Measurements from ENCODE around the gene PTPN18.

GRCh38 chr2:130316596-130316995 is 39.3 kb upstream of the PTPN18 start:
- TF ChIP-seq CTCF (IDR thresholded peaks at IDR 0.05; ENCODE audit: extremely low read depth in 1 of 2, insufficient read depth in 1 of 2, low read depth in 1 of 2, low read length in 2 of 2) (no peak), POLR2A (IDR thresholded peaks at IDR 0.05; ENCODE audit: low read depth, low read length) (no peak), POLR2AphosphoS5 (IDR thresholded peaks at IDR 0.05; ENCODE audit: insufficient read depth, low read depth, low read length) (no peak), JUN (IDR thresholded peaks at IDR 0.05; ENCODE audit: borderline replicate concordance, insufficient read depth, insufficient read length, low read depth) (no peak), EZH2 (IDR thresholded peaks at IDR 0.05; ENCODE audit: borderline replicate concordance, low read depth, low read length, severe bottlenecking) (no peak), MYC (IDR thresholded peaks at IDR 0.05; ENCODE audit: low read depth, low read length) (no peak), GATA2 (IDR thresholded peaks at IDR 0.05; ENCODE audit: insufficient read depth, insufficient read length, low read depth, low read length) (no peak), MAX (IDR thresholded peaks at IDR 0.05; ENCODE audit: insufficient read depth, insufficient read length) (no peak), FOS (IDR thresholded peaks at IDR 0.05; ENCODE audit: borderline replicate concordance, insufficient read depth, low read length) (no peak)
